HG03521 (cell line): Measurements from ENCODE around the gene CHCHD5.
"Not testable (repeated sequence)": the region's sequence is repeated elsewhere in the genome, so short reads cannot be mapped to it uniquely, and the experiment has no call there.

Experiments
- ATAC-seq: cut with Tn5 transposase; IDR thresholded peaks from one replicate; pipeline ENCODE4 v1.9.1; 2021; ENCODE audit warnings: mild to moderate bottlenecking, moderate library complexity; ENCODE audit not compliant: unreplicated experiment

The CHCHD5 gene, protein sequence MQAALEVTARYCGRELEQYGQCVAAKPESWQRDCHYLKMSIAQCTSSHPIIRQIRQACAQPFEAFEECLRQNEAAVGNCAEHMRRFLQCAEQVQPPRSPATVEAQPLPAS

DNA sequence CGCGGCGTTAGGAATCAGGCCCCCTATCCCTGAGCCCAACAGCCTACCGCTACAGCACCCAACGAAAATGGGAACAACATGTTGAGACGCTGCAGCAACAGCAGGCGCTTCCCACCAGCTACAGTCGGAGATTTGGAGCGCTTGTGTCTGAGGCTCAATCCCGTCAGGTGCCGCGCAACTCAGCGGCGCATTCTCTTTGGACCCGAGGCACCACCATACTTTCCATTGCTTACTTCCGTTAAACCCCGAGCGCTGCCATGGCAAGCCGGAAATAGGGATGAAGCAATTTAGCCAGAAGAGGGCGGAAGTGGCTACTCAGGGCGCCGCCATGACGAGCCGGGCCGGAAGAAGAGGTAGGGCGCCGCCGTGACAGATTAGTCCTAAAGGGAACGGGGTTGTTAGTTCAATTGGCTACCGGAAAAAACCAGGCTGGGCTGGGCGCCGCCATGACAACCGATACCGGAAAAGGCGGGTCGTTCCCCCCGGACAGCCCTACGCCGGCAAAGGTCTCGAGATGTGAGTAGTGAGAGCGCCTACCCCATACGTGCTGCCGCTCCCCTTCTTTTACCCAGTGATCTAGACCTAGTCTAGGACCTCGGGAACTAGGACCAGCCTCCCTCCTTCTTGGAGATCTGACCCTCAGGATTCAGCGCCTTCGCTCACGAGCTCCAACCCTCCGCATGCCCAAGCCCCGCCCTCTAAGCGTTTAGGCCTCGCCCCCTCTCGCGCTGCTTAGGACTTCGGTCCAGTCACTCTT is at the start of gene CHCHD5:
TSS of gene CHCHD5 (plus strand) at position 476 of the 757 bp plus-strand sequence. CDS start at position 515, 39 bp downstream.
- ATAC-seq: peak; percentile 85

DNA sequence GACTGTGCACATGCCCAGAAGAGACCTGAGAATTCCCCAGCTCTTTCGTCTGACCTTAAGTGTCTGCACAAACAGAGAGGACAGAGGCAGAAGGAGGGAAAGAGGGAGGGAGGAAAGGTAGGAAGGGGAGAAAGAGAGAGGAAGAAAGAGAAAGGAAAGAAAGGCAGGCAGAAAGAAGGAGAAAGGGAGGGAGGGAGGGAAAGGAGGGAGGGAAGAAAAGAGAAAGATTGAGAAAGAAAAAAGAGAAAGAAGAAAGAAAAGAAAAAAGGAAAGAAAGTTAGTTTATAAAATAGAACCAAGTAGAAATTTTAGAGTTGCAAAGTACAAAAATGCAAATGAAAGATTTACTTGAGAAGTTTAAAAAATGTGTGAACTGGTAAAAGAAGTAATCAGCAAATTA is 49.6 kb upstream of the CHCHD5 start:
- no peak for ATAC-seq

- not testable (repeated sequence) for ATAC-seq
These were observed 47.7 kb upstream of the CHCHD5 start for GRCh38 chr2:112536665-112537064.

DNA sequence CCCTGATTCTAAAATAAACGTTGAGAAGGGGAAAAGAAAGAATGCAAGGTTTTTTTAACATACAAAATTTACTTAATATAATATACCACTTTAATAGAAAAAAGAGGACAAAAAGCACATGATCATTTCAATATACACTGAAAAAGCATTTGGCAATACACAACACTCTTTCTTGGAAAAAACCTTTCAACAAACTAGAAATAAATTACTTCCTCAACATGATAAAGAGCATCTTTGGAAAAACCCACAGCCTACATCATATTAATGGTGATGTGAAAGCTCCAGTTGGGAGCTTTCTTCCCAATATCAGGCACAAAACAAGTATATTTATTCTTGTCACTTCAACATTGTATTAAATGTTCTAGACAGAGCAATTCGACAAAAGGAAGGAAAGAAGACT is 45.1 kb upstream of the CHCHD5 start:
- no peak for ATAC-seq

GRCh38 chr2:112540906-112541305 is 43.5 kb upstream of the CHCHD5 start:
- ATAC-seq: no peak

DNA sequence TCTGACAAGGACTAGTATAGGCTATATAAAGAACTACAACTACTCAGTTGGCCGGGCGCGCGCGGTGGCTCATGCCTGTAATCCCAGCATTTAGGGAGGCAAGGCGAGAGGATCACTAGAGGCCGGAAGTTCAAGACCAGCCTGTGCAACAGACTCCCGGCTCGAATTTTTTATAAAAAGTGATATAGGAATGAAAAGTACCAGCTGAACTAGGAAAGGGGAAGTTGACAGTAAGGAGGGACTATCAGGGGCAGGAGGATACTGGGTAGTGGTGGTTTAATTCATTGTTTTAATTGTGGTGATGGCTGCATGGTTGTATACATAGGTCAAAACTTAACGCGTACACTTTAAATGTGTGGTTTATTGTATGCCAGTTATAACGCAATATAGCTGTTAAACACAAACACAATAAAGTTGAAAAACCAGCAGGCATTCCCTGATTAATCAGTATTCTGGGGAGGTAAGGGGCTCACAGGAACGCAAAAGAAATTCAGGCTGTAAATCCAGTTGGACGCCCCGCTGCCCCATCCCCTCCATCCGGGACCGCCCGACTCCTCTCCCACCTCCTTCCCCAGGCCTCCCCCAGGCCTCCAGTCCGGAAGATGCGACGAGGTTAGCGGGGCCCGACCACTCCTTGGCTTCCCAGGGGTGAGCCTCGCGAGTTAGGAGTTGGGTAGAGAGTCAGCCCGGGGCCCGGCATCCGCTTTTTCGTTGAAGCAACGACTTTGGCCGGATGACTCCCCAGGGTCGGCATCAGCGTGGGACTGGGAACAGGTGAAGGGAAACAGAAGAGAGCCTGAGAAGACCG is 42.9 kb upstream of the CHCHD5 start:
- peak; percentile 65 for ATAC-seq

- ATAC-seq: peak; percentile 71
These were observed 42.1 kb upstream of the CHCHD5 start, which contains the start of gene POLR1B for GRCh38 chr2:112542123-112542983. POLR1B (plus strand) TSS chr2:112542465; CDS start chr2:112542495, 30 bp downstream.

GRCh38 chr2:112542984-112543661 is 41.3 kb upstream of the CHCHD5 start:
- ATAC-seq: peak; percentile 6

DNA sequence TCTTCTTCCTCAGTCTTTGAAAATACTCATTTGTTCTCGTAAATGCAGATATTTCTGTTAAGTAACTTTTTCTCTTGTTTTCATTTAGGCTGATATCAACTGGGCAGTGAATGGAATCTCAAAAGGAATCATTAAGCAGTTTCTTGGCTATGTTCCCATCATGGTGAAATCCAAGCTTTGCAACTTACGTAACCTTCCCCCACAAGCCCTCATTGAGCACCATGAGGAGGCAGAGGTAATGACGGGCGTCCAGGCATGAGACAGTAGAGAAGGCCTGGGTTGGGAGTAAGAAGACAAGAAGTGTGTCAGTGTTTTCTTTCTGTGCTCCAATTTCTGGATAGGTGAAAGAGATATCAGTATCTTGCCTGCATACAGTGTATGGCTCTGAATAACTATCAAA is 37.1 kb upstream of the CHCHD5 start:
- no peak for ATAC-seq

- ATAC-seq: no peak
These were observed 35.4 kb upstream of the CHCHD5 start for GRCh38 chr2:112548980-112549379.

DNA sequence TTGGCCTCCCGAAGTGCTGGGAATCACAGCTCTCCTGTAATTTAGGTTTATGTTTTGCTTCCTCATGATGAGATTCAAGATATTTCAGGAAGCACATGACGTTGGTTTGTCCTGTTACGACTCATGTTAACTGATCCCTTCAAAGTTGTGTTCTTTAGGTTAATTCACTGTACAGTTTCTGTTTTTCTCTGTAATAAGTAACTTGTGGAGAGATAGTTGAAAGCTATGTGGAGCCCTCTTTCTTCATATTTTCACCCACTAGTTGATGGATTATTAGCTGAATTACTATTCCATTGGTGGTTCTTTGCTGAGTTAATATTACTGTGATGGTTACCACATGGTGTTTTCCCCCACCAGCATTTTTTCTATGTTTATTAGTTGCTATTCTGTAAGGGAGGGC is 18.3 kb upstream of the CHCHD5 start:
- no peak for ATAC-seq

DNA sequence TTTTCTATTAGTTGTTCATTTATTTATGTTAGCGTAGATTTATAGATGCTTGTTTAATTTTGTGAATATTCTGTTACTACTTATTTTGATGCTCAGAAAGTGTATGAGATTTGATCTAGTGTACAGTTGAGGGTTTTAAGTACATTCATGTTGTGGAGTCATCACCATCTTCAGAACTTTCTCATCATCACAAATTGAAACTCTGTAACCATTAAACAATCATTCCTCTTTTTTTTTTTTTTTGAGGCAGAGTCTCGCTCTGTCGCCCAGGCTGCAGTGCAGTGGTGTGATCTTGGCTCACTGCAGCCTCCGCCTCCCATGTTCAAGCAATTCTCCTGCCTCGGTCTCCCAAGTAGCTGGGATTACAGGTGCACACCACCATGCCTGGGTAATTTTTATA is 17.9 kb upstream of the CHCHD5 start:
- ATAC-seq: not testable (repeated sequence)

- no peak for ATAC-seq
These were observed 12.4 kb upstream of the CHCHD5 start for GRCh38 chr2:112572005-112572404.

DNA sequence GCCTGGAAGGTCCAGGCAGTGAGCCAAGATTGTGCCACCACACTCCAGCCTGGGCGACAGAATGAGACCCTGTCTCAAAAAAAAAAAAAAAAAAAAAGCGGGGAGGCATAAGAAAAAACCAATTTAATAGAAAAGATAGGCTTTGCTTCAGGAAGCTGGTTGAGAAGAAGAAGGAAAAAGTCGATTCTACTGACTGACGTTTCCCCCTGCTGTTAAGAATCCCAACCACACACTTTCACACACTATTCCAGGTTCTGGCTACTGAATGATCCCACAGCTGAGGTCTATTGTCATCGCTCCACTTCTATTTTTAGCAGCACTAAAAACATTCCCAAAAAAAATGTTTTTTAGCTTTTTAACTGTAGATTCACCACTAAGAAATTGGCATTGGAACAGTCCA is 6.7 kb upstream of the CHCHD5 start:
- ATAC-seq: no peak

DNA sequence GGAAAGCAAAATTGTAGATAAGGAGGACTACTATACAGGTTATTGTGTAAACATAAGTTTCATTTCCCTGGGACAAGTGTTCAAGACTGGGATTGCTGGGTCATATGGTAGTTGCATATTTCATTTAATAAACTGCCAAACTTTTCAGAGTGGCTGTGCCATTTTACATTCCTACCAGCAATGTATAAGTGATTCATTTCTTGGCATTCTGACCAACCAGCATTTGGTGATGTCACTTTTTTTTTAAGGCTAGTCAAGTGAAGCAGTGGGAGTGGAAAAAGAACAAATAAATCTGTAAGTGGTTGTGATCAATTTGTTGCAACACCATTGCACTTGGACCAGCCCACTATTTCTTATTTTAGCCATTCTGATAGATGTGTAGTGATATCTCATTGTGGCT is 5.2 kb upstream of the CHCHD5 start:
- no peak for ATAC-seq

GRCh38 chr2:112580084-112580483 is 4.3 kb upstream of the CHCHD5 start:
- ATAC-seq: no peak

DNA sequence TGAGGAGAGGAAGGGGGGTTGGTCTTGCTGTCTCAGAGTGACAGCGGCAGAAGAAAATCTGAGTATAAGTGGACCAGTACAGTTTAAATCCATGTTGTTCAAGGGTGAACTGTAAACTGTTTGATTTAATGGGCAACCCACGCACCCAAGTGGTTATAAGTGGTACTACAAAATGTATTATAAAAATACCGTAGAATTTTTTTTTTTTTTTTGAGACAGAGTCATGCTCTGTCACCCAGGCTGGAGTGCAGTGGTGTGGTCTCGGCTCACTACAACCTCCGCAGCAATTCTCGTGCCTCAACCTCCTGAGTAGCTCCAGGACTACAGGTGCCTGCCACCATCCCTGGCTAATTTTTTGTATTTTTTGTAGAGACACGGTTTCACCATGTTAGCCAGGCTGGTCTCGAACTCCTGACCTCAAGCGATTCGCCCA is 2.1 kb upstream of the CHCHD5 start:
- ATAC-seq: no peak

GRCh38 chr2:112583497-112584133 is 794 bp upstream of the CHCHD5 start:
- ATAC-seq: no peak

- no peak for ATAC-seq
These were observed 462 bp downstream of the CHCHD5 start for GRCh38 chr2:112584891-112585250.

DNA sequence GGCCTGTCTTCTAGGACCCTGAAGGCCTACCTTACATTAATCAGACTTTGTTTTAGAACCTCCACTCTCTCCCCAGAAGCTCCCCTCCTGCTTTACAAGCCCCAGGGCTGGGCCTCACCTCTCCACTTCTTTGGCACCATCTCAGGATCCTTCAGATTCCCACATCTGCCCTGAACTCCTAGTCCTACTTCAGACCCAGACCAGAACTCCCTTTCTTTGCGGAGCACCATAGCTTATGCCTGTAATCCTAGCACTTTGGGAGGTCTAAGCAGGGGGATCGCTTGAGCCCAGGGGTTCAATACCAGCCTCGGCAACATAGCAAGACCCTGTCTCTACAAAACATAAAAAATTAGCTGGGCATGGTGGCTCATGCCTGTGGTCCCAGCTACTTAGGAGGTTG is 991 bp downstream of the CHCHD5 start:
- ATAC-seq: no peak
